ENCODE measurements around the gene ANAPC13.

The ANAPC13 gene

GRCh38 chr3:134485718-134486576 lies at the start of gene ANAPC13, which contains the start of gene CEP63:
TSS of gene ANAPC13 (minus strand) at chr3:134485985. CDS start at chr3:134482904, 3,081 bp downstream.
TSS of gene CEP63 (plus strand) at chr3:134486057. CDS start at chr3:134495321, 9,264 bp downstream.
- DNase-seq (ENCODE audit: low read depth, low spot score) = peak; percentile 84

GRCh38 chr3:134535186-134535970 lies 49.6 kb upstream of the ANAPC13 start:
- no peak for DNase-seq (ENCODE audit: low read depth, low spot score)

- no peak for DNase-seq (ENCODE audit: low read depth, low spot score)
Measured at GRCh38 chr3:134533493-134533892, 47.7 kb upstream of the ANAPC13 start.

- no peak for DNase-seq (ENCODE audit: low read depth, low spot score)
Measured at GRCh38 chr3:134527538-134528186, 41.9 kb upstream of the ANAPC13 start.

- DNase-seq (ENCODE audit: low read depth, low spot score) = no peak
Measured at GRCh38 chr3:134527037-134527436, 41.3 kb upstream of the ANAPC13 start.

GRCh38 chr3:134526319-134526718 lies 40.5 kb upstream of the ANAPC13 start:
- no peak for DNase-seq (ENCODE audit: low read depth, low spot score)

GRCh38 chr3:134525293-134525692 lies 39.5 kb upstream of the ANAPC13 start:
- no peak for DNase-seq (ENCODE audit: low read depth, low spot score)

- DNase-seq (ENCODE audit: low read depth, low spot score) = no peak
Measured at GRCh38 chr3:134522541-134522940, 36.8 kb upstream of the ANAPC13 start.

GRCh38 chr3:134517791-134518190 lies 32.0 kb upstream of the ANAPC13 start:
- DNase-seq (ENCODE audit: low read depth, low spot score) = no peak

- DNase-seq (ENCODE audit: low read depth, low spot score) = no peak
Measured at GRCh38 chr3:134516905-134517304, 31.1 kb upstream of the ANAPC13 start.

- DNase-seq (ENCODE audit: low read depth, low spot score) = no peak
Measured at GRCh38 chr3:134511500-134511899, 25.7 kb upstream of the ANAPC13 start.

- DNase-seq (ENCODE audit: low read depth, low spot score) = no peak
Measured at GRCh38 chr3:134505485-134505884, 19.7 kb upstream of the ANAPC13 start.

- DNase-seq (ENCODE audit: low read depth, low spot score) = no peak
Measured at GRCh38 chr3:134504132-134504531, 18.3 kb upstream of the ANAPC13 start.

- no peak for DNase-seq (ENCODE audit: low read depth, low spot score)
Measured at GRCh38 chr3:134503266-134503665, 17.5 kb upstream of the ANAPC13 start.

- DNase-seq (ENCODE audit: low read depth, low spot score) = no peak
Measured at GRCh38 chr3:134496471-134497071, 10.8 kb upstream of the ANAPC13 start.

- DNase-seq (ENCODE audit: low read depth, low spot score) = no peak
Measured at GRCh38 chr3:134495980-134496379, 10.2 kb upstream of the ANAPC13 start.

GRCh38 chr3:134494495-134494894 lies 8.7 kb upstream of the ANAPC13 start:
- DNase-seq (ENCODE audit: low read depth, low spot score) = no peak

GRCh38 chr3:134487406-134487805 lies 1.6 kb upstream of the ANAPC13 start:
- DNase-seq (ENCODE audit: low read depth, low spot score) = no peak

GRCh38 chr3:134486577-134487041 lies 824 bp upstream of the ANAPC13 start:
- no peak for DNase-seq (ENCODE audit: low read depth, low spot score)

- peak; percentile 80 for DNase-seq (ENCODE audit: low read depth, low spot score)
Measured at GRCh38 chr3:134485075-134485717, 589 bp downstream of the ANAPC13 start.
